ENCODE results near the gene TSPAN10.

GRCh38 chr17:81593105-81593871, 43.7 kb upstream of the TSPAN10 start:
- no peak for TF ChIP-seq CTCF (IDR thresholded peaks at IDR 0.05)
- TF ChIP-seq POLR2A (IDR thresholded peaks at IDR 0.05) = no peak
